Embryonic facial prominence (tissue), 1 donor: ENCODE data around the gene NFE2L2.
"Not testable (repeated sequence)": the region's sequence is repeated elsewhere in the genome, so short reads cannot be mapped to it uniquely, and the experiment has no call there.

Source experiments
- DNase-seq: peaks from one replicate; pipeline ENCODE4 v3.0.0-alpha.2; 2016; ENCODE audit errors: extremely low spot score

The NFE2L2 gene

DNA sequence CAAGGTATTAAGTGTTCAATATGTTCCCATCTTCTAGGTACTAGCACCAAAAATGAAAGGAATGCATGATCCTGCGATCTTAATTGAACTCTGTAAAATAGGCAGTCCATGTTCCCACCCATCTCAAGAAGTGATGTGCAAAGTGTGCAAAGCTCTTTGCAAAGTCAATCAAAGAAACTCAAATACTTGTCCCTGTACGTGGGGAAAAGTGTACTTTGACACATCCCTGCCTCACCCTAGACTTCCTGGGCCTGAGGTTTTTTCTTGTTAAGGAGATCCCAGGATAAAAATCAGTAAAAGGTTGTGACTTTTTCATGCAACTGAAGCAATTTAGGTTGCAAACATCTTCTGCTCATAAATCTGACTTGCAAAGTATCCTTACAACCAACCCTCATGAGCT, 26.6 kb downstream of the NFE2L2 start:
- DNase-seq, result no peak

DNA sequence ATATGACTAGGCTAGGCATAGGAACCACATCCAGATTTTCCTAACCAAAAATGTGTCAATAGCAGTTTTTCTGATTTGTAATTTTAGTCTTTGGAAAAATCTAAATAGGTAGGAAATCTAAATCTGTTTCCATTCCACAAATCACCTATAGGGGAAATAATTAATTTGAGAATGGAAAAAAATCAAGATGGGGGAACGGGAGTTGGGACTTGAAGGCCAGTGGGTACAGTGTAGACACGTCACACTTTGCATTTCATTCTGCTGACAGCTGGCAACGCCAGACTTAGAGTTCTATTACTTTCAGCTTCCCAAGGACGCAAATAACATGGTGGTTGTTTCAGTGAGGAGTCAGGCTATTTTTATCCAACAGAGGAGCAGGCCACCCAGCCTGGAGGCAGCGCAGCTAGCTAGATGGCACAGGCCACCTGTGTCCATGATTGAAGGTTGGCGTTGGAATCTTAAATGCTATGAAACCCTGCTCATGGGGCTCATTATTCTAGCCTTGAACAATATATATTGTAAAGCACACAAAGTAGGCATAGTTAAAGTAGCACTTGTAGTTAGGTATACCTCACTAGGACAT, 28.6 kb downstream of the NFE2L2 start:
- no peak for DNase-seq

DNA sequence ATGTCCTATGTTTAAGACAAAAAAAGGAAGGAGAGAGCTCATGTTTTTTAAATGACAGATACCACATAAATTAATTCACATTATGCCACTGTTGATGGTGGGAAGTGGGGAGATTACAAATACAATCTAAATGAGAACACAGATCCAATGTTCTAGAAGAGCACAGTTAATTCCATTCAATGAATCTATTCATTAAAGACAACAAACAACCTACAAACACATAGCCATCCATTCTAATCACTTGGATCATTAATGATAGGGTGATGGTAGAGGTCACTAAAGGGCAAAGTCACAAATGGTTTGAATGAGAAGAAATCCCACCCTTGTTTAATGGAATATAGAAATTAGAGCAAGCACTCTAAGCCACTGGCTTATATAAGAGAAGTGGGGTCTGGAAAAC, 30.3 kb downstream of the NFE2L2 start:
- no peak for DNase-seq

DNA sequence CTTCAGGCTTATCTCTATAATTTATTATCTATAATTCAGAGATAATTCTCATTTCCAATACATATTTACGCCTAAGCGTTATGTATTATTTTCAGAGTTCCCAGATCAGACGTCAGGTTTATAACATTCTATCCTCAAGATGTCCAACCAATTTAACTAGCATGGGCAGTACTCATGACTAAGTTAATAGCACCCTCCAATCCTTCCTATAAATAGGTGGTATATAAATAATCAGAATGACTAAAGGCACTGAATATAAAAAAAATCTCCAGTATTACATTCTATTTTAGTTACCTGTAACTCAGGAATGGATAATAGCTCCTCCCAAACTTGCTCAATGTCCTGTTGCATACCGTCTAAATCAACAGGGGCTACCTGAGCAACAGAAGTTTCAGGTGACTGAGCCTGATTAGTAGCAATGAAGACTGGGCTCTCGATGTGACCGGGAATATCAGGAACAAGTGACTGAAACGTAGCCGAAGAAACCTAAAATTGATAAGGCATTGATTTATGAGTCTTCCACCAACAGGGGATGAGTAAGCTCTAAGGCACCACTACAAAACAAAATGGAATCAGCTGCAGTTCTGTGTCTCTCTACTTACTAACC, 32.3 kb downstream of the NFE2L2 start:
- DNase-seq, result no peak

- no peak for DNase-seq
Observed at GRCh38 chr2:177231270-177231669, 33.3 kb downstream of the NFE2L2 start.

DNA sequence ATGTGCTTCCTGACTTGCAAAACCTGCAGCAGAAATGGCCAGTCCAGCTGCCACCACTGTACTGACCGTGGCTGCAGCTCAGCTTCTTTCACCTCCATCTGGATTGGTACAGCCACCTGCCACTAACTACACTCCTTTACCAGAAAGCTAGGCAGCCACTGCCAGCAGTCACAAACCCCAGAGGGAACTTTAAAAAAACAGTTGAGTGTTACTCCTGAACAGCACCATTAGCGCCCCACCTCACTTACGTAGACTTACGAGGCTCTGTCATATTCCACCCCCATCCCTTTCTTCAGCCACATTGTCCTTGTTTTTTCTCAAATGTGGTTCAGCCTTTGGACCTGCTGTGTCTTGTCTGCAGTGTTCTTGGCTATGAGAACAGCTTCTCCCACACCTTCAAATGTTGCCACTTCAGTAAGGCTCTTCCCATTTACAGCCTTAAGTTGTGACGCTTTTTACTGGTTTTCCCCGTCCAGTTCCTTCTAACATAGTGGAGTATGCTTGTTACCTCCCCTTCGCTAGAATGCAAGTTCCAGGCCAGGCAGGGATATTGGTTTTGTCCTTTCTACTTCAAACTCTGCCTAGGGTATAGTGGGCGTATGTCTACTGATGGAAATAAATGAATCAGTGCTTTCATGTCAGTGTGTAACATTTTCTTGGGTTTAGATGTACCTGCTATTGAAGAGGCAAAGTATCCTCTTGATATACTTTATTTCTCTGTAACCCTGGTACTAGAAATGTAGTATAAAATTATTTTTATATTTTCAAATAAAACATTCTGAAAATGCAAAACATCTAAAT, 34.9 kb downstream of the NFE2L2 start:
- no peak for DNase-seq

DNA sequence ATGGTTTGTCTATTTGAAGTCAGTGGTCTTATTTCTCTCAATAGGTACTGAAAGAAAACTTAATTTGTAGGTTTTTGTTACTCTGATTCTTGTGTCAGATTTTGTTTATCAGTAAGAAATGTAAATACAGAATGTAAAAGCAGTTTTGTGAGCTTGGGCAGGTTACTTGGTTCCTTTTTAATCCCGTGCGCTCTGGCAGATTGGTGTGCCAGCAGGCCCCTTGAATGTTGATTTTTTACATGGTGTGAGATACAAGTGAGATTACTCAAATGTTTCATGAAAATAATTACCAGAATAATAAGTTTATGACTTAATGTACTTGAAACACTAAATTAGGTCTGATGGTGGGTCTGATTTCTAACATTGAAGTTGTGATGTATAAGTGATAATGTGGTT, 38.6 kb downstream of the NFE2L2 start:
- no peak for DNase-seq

- DNase-seq, result not testable (repeated sequence)
Observed at GRCh38 chr2:177223436-177223835, 41.1 kb downstream of the NFE2L2 start.

GRCh38 chr2:177221970-177222369, 42.6 kb downstream of the NFE2L2 start:
- no peak for DNase-seq

- no peak for DNase-seq
Observed at GRCh38 chr2:177221534-177221933, 43.0 kb downstream of the NFE2L2 start.

DNA sequence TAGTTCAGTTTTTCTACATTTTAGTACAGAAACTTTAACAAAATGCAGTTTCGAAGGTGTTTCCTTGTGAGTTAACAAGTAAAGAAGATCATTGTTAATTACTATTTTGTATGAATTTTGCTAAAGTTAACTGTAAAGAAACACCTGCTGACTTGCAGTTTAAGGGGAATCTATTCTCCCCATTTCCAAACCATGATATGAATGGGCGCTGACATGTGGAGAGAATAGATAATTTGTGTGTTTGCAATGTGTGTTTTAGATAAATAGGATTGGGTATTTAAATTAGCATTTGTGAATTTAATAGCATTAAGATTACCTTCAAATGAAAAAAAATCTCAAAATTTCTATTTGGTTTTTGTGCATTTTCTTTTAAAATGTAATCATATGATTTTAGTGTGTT, 44.7 kb downstream of the NFE2L2 start:
- DNase-seq, result not testable (repeated sequence)

GRCh38 chr2:177217247-177217843, 47.2 kb downstream of the NFE2L2 start:
- DNase-seq, result no peak

GRCh38 chr2:177212891-177213856, 51.4 kb downstream of the NFE2L2 start:
- DNase-seq, result peak; percentile 67

DNA sequence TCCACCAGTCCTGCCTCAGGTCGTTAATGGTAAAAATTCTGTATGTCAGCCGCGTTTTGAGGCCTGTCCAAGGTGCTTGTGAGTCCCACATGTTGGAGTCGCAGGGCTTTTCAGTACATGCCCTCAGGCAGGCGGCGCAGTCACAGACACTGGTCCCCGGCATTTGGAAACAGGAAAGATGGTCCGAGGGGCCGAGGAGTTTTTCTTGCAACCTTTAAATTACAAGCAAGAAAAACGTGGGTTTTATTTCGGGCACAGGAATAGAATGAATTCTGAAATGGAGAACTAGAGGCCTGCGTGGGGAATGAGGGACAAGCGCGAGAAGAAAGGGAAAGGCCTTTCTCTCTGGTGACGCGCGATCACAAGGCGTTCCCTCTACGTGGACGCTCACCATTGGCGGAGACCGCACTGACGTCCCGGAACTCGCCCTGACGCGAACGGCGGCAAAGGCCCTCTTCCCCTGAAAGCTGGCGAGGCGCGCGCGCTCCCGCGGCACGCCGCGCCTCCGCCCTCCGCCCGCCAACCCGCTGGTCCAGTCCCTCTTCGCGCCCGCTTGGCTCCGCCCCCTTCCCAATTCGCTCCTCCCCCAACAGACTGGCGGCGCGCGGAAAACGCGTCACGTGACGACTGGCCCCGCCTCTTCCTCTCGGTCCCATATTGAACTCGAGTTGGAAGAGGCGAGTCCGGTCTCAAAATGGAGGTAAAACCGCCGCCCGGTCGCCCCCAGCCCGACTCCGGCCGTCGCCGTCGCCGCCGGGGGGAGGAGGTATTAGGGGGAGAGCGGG, 52.2 kb downstream of the NFE2L2 start, which contains the start of gene HNRNPA3:
Gene HNRNPA3, plus strand, starts transcription at position 689 of the 785 bp plus-strand sequence. Its CDS starts 6 bp downstream, at position 695.
- DNase-seq, result peak; percentile 97

GRCh38 chr2:177211576-177212105, 52.9 kb downstream of the NFE2L2 start:
- DNase-seq, result no peak

- peak; percentile 12 for DNase-seq
Observed at GRCh38 chr2:177211169-177211568, 53.4 kb downstream of the NFE2L2 start.

DNA sequence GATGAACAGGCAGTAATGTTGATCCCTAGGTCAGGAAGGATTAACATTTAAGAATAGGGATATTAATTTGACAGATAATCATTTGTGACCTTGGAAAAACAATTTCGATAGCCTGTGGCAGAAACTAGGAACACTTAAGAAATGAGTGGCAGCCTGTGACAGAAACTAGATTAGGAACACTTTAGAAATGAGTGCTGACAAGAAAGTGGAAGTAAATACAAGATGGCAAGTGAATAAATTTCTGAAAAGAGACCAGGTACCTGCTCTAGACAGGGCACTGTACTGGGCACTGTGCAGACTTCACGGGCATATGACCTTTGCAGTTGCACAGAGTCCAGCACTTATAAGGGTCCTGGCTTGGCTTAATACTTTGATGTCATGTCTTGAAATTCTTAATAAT, 57.4 kb downstream of the NFE2L2 start:
- DNase-seq, result no peak

DNA sequence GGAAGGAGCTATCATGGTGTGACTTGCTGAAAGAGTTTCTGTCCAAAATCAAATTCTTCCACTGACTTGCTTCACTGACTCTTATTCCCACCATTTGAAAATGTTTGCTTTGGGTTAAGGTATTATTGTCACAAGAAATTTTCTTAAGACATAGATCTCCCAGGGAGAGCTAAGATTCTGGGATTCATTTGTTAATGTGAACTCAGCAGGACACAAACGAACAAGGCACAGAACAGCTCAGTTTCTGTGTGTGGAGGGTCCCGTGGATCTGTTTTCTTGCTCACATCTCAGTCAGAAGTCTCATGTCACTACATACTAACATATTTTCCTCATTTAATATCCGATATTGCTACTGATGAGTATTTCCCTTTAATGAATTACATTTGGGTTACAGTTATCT, 60.1 kb downstream of the NFE2L2 start:
- DNase-seq, result no peak

GRCh38 chr2:177201919-177202346, 62.6 kb downstream of the NFE2L2 start:
- no peak for DNase-seq

GRCh38 chr2:177200419-177200818, 64.1 kb downstream of the NFE2L2 start:
- DNase-seq, result not testable (repeated sequence)
